PC-3 (cell line): ENCODE results near the gene CATSPERE. TPM values are rescaled to one million over a fixed set of nuclear protein-coding genes. Genes with fewer than 3 reads are reported as not detected.

Experiments used
- ATAC-seq: fragments of 200-7000 bp; cut with Tn5 transposase; 2 replicates; pipeline ENCODE4 v1.9.1; 2020; ENCODE audit warnings: mild to moderate bottlenecking, moderate library complexity
- BruUV-seq: library from RNA; stranded (reverse); fragments of 400-500 nt; replicated peaks from 2 replicates; lab custom pipeline; 2021; lab: Mats Ljungman, UMichigan
- CTCF ChIA-PET: fragments of 300-600 bp; sonication (Branson Sonifier 250); formaldehyde crosslinking; loops from one replicate; lab custom pipeline; 2022; ENCODE audit warnings: antibody characterized with exemption; lab: Charles Lee
- POLR2A ChIA-PET: fragments of 300-600 bp; sonication (Branson Sonifier 250); formaldehyde crosslinking; loops from one replicate; lab custom pipeline; 2022; ENCODE audit warnings: antibody characterized with exemption; ENCODE audit not compliant: unreplicated experiment; lab: Charles Lee
- DNase-seq: peaks from one replicate; pipeline ENCODE4 v3.0.0-alpha.2; 2015
- H2AFZ ChIP-seq: fragments of 300-600 bp; sonication (generic); 2 replicates; pipeline ENCODE4 v1.6.0; 2016; ENCODE audit warnings: antibody characterized with exemption, low read length
- H3F3A ChIP-seq: fragments of 300-600 bp; sonication (generic); one replicate; pipeline ENCODE4 v1.6.0; 2017; ENCODE audit warnings: antibody characterized with exemption, low read length, control low read depth, mild to moderate bottlenecking; ENCODE audit not compliant: unreplicated experiment
- H3K27ac ChIP-seq: fragments of 300-600 bp; sonication (generic); 2 replicates; pipeline ENCODE4 v1.5.1; 2016; ENCODE audit warnings: mild to moderate bottlenecking, low read length
- H3K27me3 ChIP-seq: fragments of 300-600 bp; sonication (generic); 2 replicates; pipeline ENCODE4 v1.6.1; 2016; ENCODE audit warnings: low read length, mixed read lengths
- H3K36me3 ChIP-seq: fragments of 300-600 bp; sonication (generic); 2 replicates; pipeline ENCODE4 v1.6.1; 2016; ENCODE audit warnings: low read depth, mixed run types, low read length, mixed read lengths
- H3K4me1 ChIP-seq: fragments of 300-600 bp; sonication (generic); 2 replicates; pipeline ENCODE4 v1.5.1; 2016; ENCODE audit warnings: low read length; ENCODE audit not compliant: insufficient read depth
- H3K4me2 ChIP-seq: fragments of 300-600 bp; sonication (generic); 2 replicates; pipeline ENCODE4 v1.6.0; 2016; ENCODE audit warnings: low read length
- H3K4me3 ChIP-seq: fragments of 300-600 bp; sonication (generic); 2 replicates; pipeline ENCODE4 v1.5.1; 2016; ENCODE audit warnings: mild to moderate bottlenecking, low read length, mixed read lengths
- H3K79me2 ChIP-seq: fragments of 300-600 bp; sonication (generic); 2 replicates; pipeline ENCODE4 v1.6.1; 2017; ENCODE audit warnings: low read length, mixed read lengths
- H3K9ac ChIP-seq: fragments of 300-600 bp; sonication (generic); 2 replicates; pipeline ENCODE4 v1.6.0; 2016; ENCODE audit warnings: mild to moderate bottlenecking, low read length
- H3K9me2 ChIP-seq: fragments of 300-600 bp; sonication (generic); replicated peaks from 2 replicates; pipeline ENCODE4 v1.6.1; 2016; ENCODE audit warnings: mixed run types, low read length, mixed read lengths
- H3K9me3 ChIP-seq: fragments of 300-600 bp; sonication (generic); 2 replicates; pipeline ENCODE4 v1.6.1; 2016; ENCODE audit warnings: low read length, mixed read lengths
- H4K20me1 ChIP-seq: fragments of 300-600 bp; sonication (generic); 2 replicates; pipeline ENCODE4 v1.6.1; 2016; ENCODE audit warnings: low read length, mixed read lengths
- EZH2 ChIP-seq: fragments of 300-600 bp; sonication (generic); IDR thresholded peaks from one replicate; pipeline ENCODE4 v1.6.1; 2017; ENCODE audit warnings: antibody characterized with exemption, mild to moderate bottlenecking, low read length; ENCODE audit not compliant: unreplicated experiment
- EZH2phosphoT487 ChIP-seq: fragments of 300-600 bp; sonication (generic); IDR thresholded peaks from 2 replicates; pipeline ENCODE4 v1.6.1; 2018; ENCODE audit warnings: mild to moderate bottlenecking, antibody characterized with exemption, low read length, borderline replicate concordance
- intact Hi-C: fragments of 100-400 bp; cut with micrococcal nuclease; formaldehyde crosslinking; loops from 2 replicates; pipeline ENCODE4 v1.9.0; 2023
- total RNA-seq: library from RNA; depleted of rRNA; stranded (reverse); fragments of >200 nt; gene quantifications from 2 replicates; pipeline ENCODE4 v1.2.3, GENCODE V29; 2014
- TF ChIP-seq, protein P1 (sequence below): fragments of 300-600 bp; sonication (generic); conservative IDR thresholded peaks from 2 replicates; pipeline ENCODE4 v1.5.1; 2017; ENCODE audit warnings: antibody characterized with exemption, low read depth, mild to moderate bottlenecking, low read length

CATSPERE gene
- total RNA-seq, 1 experiment from 2014 or later: not detected

DNA sequence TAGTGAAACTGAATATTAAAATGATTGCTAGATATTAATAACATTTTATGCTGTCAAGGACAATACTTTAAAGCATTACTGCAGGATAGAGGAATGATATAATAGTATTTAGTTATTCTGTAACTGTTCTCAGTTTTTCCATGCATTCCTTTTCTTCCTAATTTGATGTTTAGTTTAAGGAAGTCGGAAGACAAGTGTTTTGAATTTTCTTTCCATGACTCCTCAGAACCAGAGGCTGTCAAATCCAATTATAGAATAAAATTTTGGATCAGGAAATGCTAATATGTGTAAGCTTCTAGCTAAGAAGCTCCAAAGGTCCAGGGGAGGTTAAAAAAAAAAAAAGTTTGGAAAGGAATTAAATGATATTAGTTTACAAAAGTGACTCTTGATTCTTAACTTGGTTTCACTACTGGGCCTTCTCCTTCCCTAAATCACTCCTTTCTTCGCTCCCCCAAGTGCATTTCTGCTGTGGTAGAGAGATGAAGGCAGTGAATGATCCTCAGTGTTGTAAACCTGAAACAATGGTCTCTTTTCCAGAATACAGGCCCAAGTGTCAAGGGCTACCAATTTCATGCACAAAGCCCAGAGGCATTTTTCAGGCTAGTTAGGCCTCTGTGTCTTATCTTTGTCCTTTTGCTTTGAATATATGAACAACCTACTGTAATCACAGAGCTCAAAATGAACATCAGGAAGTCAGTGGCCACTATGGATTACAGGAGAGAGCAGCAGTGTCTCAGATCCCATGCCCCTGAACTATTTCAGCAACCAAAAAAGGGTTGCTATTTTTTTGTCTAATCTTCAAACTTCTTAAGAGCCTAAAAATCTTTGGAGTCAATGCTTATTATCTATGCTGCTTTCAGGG is 15.5 kb upstream of the CATSPERE start:
- Histone ChIP-seq H3K27ac (no peak overlapping the region), H4K20me1 (peaks cover 57% of the 10 kb centered on the region), H3K36me3 (peaks cover 30% of the 10 kb centered on the region), H3K9ac (no peak overlapping the region), H3K9me2 (no peaks in the 10 kb centered on the region), H3K9me3 (no peaks in the 10 kb centered on the region), H3K4me3 (no peak overlapping the region), H3F3A (no peaks in the 10 kb centered on the region), H3K79me2 (peaks cover 96% of the 10 kb centered on the region), H3K27me3 (no peaks in the 10 kb centered on the region), H3K4me2 (no peak overlapping the region), H2AFZ (no peak overlapping the region), H3K4me1 (peaks cover 25% of the 10 kb centered on the region)
- no TSS peak for BruUV-seq
- TF ChIP-seq EZH2phosphoT487 (no peak), EZH2 (no peak)
- no peak for ATAC-seq
- ChIA-PET CTCF (no interaction called here), POLR2A (no interaction called here)
- DNase-seq: no peak
- intact Hi-C loops: no loop called here

DNA sequence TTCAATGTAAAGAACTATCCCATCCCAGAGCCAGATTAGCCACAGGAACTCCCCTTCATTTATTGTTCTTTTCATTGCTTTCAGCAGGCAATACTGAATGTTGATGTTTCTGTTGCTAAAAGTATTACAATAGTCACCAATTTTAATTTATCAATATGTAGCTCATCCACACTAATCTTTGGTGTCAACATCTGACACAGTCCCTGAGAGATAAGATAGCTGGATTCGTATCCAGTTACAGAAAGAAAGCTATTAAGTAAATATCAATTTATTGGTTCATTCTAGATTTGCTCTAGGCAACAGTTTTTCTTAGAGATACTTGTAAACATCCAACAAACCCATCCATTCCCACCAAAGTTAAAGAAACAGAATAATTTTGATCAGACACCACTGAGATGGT is 14.0 kb upstream of the CATSPERE start:
- CTCF ChIA-PET: no interaction called here
- intact Hi-C loops: no loop called here
- Histone ChIP-seq H3K9me3 (no peaks in the 10 kb centered on the region), H3K27ac (no peak overlapping the region), H3K36me3 (peaks cover 30% of the 10 kb centered on the region), H3K27me3 (no peaks in the 10 kb centered on the region), H3F3A (no peaks in the 10 kb centered on the region), H4K20me1 (peaks cover 57% of the 10 kb centered on the region), H3K4me2 (0 out of 2 replicates have a peak overlapping the region, but pooled peaks have one; percentile 94), H3K9me2 (no peaks in the 10 kb centered on the region), H2AFZ (no peak overlapping the region), H3K4me1 (peaks cover 28% of the 10 kb centered on the region), H3K9ac (no peak overlapping the region), H3K4me3 (no peak overlapping the region), H3K79me2 (peaks cover 95% of the 10 kb centered on the region)
- no TSS peak for BruUV-seq
- POLR2A ChIA-PET: no interaction called here
- TF ChIP-seq EZH2phosphoT487 (no peak), EZH2 (no peak)
- TF ChIP-seq, protein P1, sequence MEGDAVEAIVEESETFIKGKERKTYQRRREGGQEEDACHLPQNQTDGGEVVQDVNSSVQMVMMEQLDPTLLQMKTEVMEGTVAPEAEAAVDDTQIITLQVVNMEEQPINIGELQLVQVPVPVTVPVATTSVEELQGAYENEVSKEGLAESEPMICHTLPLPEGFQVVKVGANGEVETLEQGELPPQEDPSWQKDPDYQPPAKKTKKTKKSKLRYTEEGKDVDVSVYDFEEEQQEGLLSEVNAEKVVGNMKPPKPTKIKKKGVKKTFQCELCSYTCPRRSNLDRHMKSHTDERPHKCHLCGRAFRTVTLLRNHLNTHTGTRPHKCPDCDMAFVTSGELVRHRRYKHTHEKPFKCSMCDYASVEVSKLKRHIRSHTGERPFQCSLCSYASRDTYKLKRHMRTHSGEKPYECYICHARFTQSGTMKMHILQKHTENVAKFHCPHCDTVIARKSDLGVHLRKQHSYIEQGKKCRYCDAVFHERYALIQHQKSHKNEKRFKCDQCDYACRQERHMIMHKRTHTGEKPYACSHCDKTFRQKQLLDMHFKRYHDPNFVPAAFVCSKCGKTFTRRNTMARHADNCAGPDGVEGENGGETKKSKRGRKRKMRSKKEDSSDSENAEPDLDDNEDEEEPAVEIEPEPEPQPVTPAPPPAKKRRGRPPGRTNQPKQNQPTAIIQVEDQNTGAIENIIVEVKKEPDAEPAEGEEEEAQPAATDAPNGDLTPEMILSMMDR: no peak
- ATAC-seq: no peak
- no peak for DNase-seq

DNA sequence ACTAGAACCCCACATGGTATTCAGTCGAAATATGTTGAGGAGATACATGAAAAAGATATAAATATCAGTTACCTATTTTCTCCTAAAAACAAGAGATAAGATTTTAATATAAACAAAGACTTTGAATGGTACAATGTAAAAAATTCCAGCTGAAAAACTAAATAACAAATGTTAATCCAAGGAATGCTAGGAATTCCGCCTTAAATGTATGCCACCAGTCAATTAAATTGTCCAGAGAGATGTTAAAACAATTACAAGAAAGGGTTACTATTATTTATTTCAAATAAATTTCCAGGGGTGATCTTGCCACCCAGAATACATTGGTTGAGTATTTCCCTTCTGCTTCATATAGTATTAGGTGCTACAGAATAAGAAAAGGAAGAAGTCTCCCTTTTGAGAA is 13.5 kb upstream of the CATSPERE start:
- peak overlapping the region; percentile 94; the same call in 1 of the 2 replicates for H3K4me2 ChIP-seq
- no peaks in the 10 kb centered on the region for H3F3A ChIP-seq
- peaks cover 30% of the 10 kb centered on the region for H3K36me3 ChIP-seq
- intact Hi-C loops: no loop called here
- CTCF ChIA-PET: no interaction called here
- H3K4me1 ChIP-seq: peaks cover 32% of the 10 kb centered on the region
- peaks cover 56% of the 10 kb centered on the region for H4K20me1 ChIP-seq
- H2AFZ ChIP-seq: no peak overlapping the region
- POLR2A ChIA-PET: no interaction called here
- TF ChIP-seq, protein P1: no peak
- TF ChIP-seq EZH2phosphoT487 (no peak), EZH2 (no peak)
- DNase-seq (no peak), ATAC-seq (no peak)
- no peaks in the 10 kb centered on the region for H3K9me2 ChIP-seq
- H3K79me2 ChIP-seq: peaks cover 89% of the 10 kb centered on the region
- BruUV-seq: no TSS peak
- H3K9me3 ChIP-seq: no peaks in the 10 kb centered on the region
- H3K27ac ChIP-seq: no peak overlapping the region
- no peaks in the 10 kb centered on the region for H3K27me3 ChIP-seq
- H3K9ac ChIP-seq: no peak overlapping the region
- H3K4me3 ChIP-seq: no peak overlapping the region
